Endodermal cell (in vitro differentiated cells): ENCODE measurements around the gene BOD1L1. TPM values are rescaled to one million over a fixed set of nuclear protein-coding genes. Genes with fewer than 3 reads are reported as not detected.
A peak's percentile ranks its signal among the peaks of the same experiment; 100 is the strongest.

Experiments
- DNase-seq: peaks from one replicate; pipeline ENCODE4 v3.0.0-alpha.2; 2017
- H3K27ac ChIP-seq: 2 replicates; pipeline ENCODE4 v1.5.1; 2013; ENCODE audit warnings: mild to moderate bottlenecking, low read depth, low read length, moderate library complexity
- H3K27me3 ChIP-seq: 2 replicates; pipeline ENCODE4 v1.6.1; 2013; ENCODE audit warnings: mild to moderate bottlenecking, low read length, moderate library complexity; ENCODE audit not compliant: insufficient read depth, control insufficient read depth, poor library complexity, severe bottlenecking
- H3K36me3 ChIP-seq: 2 replicates; pipeline ENCODE4 v1.7.0; 2013; ENCODE audit warnings: mild to moderate bottlenecking, low read length, moderate library complexity; ENCODE audit not compliant: control insufficient read depth, insufficient read depth
- H3K4me1 ChIP-seq: one replicate; pipeline ENCODE4 v1.7.0; 2013; ENCODE audit warnings: low read length; ENCODE audit not compliant: control insufficient read depth, insufficient read depth
- H3K4me3 ChIP-seq: 2 replicates; pipeline ENCODE4 v1.5.1; 2013; ENCODE audit warnings: mild to moderate bottlenecking, low read length, moderate library complexity
- H3K9ac ChIP-seq: 2 replicates; pipeline ENCODE4 v1.6.1; 2013; ENCODE audit warnings: mild to moderate bottlenecking, low read length, moderate library complexity; ENCODE audit not compliant: poor library complexity, severe bottlenecking; ENCODE audit errors: extremely low read depth
- H3K9me3 ChIP-seq: 2 replicates; pipeline ENCODE4 v1.6.1; 2013; ENCODE audit warnings: mild to moderate bottlenecking, low read length, moderate library complexity; ENCODE audit not compliant: control insufficient read depth
- H3K27ac Mint-ChIP-seq: 2 replicates; pipeline ENCODE4 v1.8.0; 2020; ENCODE audit warnings: mixed read lengths
- H3K27me3 Mint-ChIP-seq: 2 replicates; pipeline ENCODE4 v1.8.0; 2021; ENCODE audit warnings: mild to moderate bottlenecking, mixed read lengths; ENCODE audit not compliant: insufficient read depth
- H3K36me3 Mint-ChIP-seq: 2 replicates; pipeline ENCODE4 v1.8.0; 2020; ENCODE audit warnings: low read depth, mixed read lengths
- H3K4me1 Mint-ChIP-seq: 2 replicates; pipeline ENCODE4 v1.8.0; 2020; ENCODE audit warnings: mixed read lengths
- H3K4me3 Mint-ChIP-seq: 2 replicates; pipeline ENCODE4 v1.8.0; 2020; ENCODE audit warnings: mild to moderate bottlenecking, moderate library complexity, mixed read lengths
- H3K9me3 Mint-ChIP-seq: 2 replicates; pipeline ENCODE4 v1.8.0; 2020; ENCODE audit warnings: mild to moderate bottlenecking, mixed read lengths
- CTCF ChIP-seq: fragments of 200-600 bp; sonication (generic); conservative IDR thresholded peaks from 2 replicates; pipeline ENCODE4 v1.5.0; 2021; ENCODE audit warnings: antibody characterized with exemption, mild to moderate bottlenecking
- WGBS, 2 experiments: methylation state at CpG; one replicate each; pipeline versions ENCODE4 v1.1.5 to v1.1.7; 2013; ENCODE audit warnings: missing lambda C conversion rate in 2 of 2, mixed read lengths in 1 of 2; ENCODE audit not compliant: insufficient coverage in 1 of 2, insufficient read length in 1 of 2; 5-methylcytosine and 5-hydroxymethylcytosine counted together
- total RNA-seq, 2 donors: library from RNA; stranded (reverse); fragmentation: NEBNext Ultra II Directional in 1 of 2; extraction: Animal tissue kit (Norgen Biotek cat#: 25700) in 1 of 2; gene quantifications; 2 replicates in 1 of 2; 3 replicates in 1 of 2; pipeline ENCODE4 v1.2.1, GENCODE V29; 2021

Gene BOD1L1
- total RNA-seq, 2 donors from 2014 or later: 42.5 to 46.3 TPM

DNA sequence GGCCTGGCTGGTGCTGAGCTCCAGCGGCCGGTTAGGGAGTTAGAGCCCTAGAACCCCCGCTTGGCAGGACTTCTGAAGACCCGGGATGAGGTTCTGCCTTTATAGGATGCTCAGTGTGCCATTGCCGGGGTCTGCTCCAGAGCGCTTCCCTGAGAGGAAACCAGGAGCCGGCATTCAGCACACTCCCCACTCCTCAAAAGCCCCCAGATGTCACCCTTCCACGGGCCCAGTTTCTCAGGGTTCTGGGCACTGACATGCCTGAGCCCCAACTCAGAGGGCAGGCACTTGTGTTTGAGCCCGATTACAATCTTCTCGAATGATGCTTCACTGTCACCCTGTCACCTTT is 89.7 kb downstream of the BOD1L1 start:
- no peak overlapping the region for H3K9ac ChIP-seq
- H3K36me3 ChIP-seq: no peaks in the 10 kb centered on the region
- Mint-ChIP-seq H3K9me3 (peaks cover 1% of the 10 kb centered on the region), H3K4me3 (no peak overlapping the region), H3K36me3 (no peaks in the 10 kb centered on the region), H3K27me3 (peaks cover 98% of the 10 kb centered on the region), H3K27ac (no peak overlapping the region), H3K4me1 (peaks cover 5% of the 10 kb centered on the region)
- WGBS, 2 experiments: 51 to 68% methylated on average over 4 to 10 of the region's 10 CpGs
- no peak for TF ChIP-seq CTCF
- no peak overlapping the region for H3K27ac ChIP-seq
- DNase-seq: peak; percentile 49
- no peaks in the 10 kb centered on the region for H3K4me1 ChIP-seq
- H3K9me3 ChIP-seq: no peaks in the 10 kb centered on the region
- no peak overlapping the region for H3K4me3 ChIP-seq
- H3K27me3 ChIP-seq: peaks cover 99% of the 10 kb centered on the region

- Histone ChIP-seq H3K27ac (no peak overlapping the region), H3K9me3 (no peaks in the 10 kb centered on the region), H3K4me1 (no peaks in the 10 kb centered on the region), H3K36me3 (no peaks in the 10 kb centered on the region), H3K9ac (no peak overlapping the region), H3K4me3 (no peak overlapping the region), H3K27me3 (peaks cover 99% of the 10 kb centered on the region)
- H3K27me3 Mint-ChIP-seq: peaks cover 98% of the 10 kb centered on the region
- DNase-seq: peak; percentile 51
- TF ChIP-seq CTCF: no peak
- H3K4me1 Mint-ChIP-seq: peaks cover 5% of the 10 kb centered on the region
- H3K27ac Mint-ChIP-seq: no peak overlapping the region
- H3K4me3 Mint-ChIP-seq: no peak overlapping the region
- no peaks in the 10 kb centered on the region for H3K36me3 Mint-ChIP-seq
- H3K9me3 Mint-ChIP-seq: no peaks in the 10 kb centered on the region
- 53 to 64% methylated on average over 21 to 34 of the region's 34 CpGs for WGBS, 2 experiments
Observed at GRCh38 chr4:13537011-13537831, 90.3 kb downstream of the BOD1L1 start.

DNA sequence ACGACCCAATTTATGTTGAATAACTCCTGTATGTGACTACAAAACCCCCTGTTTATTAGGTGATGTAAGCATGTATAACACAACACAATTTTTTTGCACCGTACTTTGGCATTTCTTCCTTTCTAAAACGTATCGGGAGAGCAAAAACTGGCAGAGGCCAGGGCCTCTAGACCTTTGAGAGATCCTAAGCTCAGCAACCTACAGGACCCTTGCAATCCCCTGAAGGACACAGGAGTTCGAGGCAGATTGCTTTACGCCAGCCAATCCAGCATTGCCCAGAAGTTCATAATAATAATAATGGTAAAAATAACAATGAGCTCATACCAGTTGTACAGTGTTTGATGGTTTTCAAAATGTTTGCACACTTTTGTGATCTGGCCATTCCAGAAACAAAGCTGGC is 90.9 kb downstream of the BOD1L1 start:
- no peak for DNase-seq
- no peak for TF ChIP-seq CTCF
- no peak overlapping the region for H3K4me3 ChIP-seq
- peaks cover 8% of the 10 kb centered on the region for H3K4me1 Mint-ChIP-seq
- H3K36me3 ChIP-seq: no peaks in the 10 kb centered on the region
- H3K27ac ChIP-seq: no peak overlapping the region
- no peaks in the 10 kb centered on the region for H3K4me1 ChIP-seq
- H3K27me3 Mint-ChIP-seq: peaks cover 92% of the 10 kb centered on the region
- 63 to 75% methylated on average over 2 to 6 of the region's 6 CpGs for WGBS, 2 experiments
- no peak overlapping the region for H3K27ac Mint-ChIP-seq
- peaks cover 99% of the 10 kb centered on the region for H3K27me3 ChIP-seq
- H3K9me3 ChIP-seq: no peaks in the 10 kb centered on the region
- H3K9ac ChIP-seq: no peak overlapping the region
- H3K36me3 Mint-ChIP-seq: no peaks in the 10 kb centered on the region
- H3K4me3 Mint-ChIP-seq: no peak overlapping the region
- no peaks in the 10 kb centered on the region for H3K9me3 Mint-ChIP-seq
